GM06990 (cell line): ENCODE measurements around the gene SPIN1.

Experiments
- DNase-seq: peaks from one replicate; pipeline ENCODE4 v3.0.0-alpha.2; 2011; ENCODE audit not compliant: insufficient read length; ENCODE audit errors: extremely low read depth
- H3K27me3 ChIP-seq: replicated peaks from 2 replicates; pipeline ENCODE4 v1.6.0; 2011; ENCODE audit warnings: low read length; ENCODE audit not compliant: control insufficient read depth, insufficient read depth
- H3K36me3 ChIP-seq: 2 replicates; pipeline ENCODE4 v1.5.1; 2011; ENCODE audit warnings: low read length; ENCODE audit not compliant: control insufficient read depth, insufficient read depth
- H3K4me3 ChIP-seq: replicated peaks from 2 replicates; pipeline ENCODE4 v1.5.1; 2011; ENCODE audit warnings: low read depth, mild to moderate bottlenecking, control low read depth, low read length
- CTCF ChIP-seq: IDR thresholded peaks from 2 replicates; pipeline ENCODE4 v1.5.1; 2011; ENCODE audit warnings: low read length, control low read depth, mild to moderate bottlenecking, inconsistent platforms; ENCODE audit not compliant: insufficient read depth, poor library complexity, severe bottlenecking

Gene SPIN1

GRCh38 chr9:88503081-88503844, 115.0 kb downstream of the SPIN1 start:
- no peak for TF ChIP-seq CTCF
- Histone ChIP-seq H3K27me3 (no peaks in the 10 kb centered on the region), H3K4me3 (no peak overlapping the region), H3K36me3 (no peaks in the 10 kb centered on the region)
- DNase-seq: no peak

- Histone ChIP-seq H3K4me3 (no peak overlapping the region), H3K27me3 (no peaks in the 10 kb centered on the region), H3K36me3 (no peaks in the 10 kb centered on the region)
- TF ChIP-seq CTCF: no peak
- DNase-seq: no peak
Observed at GRCh38 chr9:88503845-88504764, 115.9 kb downstream of the SPIN1 start.

GRCh38 chr9:88508326-88508725, 120.1 kb downstream of the SPIN1 start:
- Histone ChIP-seq H3K36me3 (no peaks in the 10 kb centered on the region), H3K4me3 (no peak overlapping the region), H3K27me3 (no peaks in the 10 kb centered on the region)
- TF ChIP-seq CTCF: no peak
- no peak for DNase-seq

GRCh38 chr9:88511906-88512305, 123.7 kb downstream of the SPIN1 start:
- Histone ChIP-seq H3K36me3 (no peaks in the 10 kb centered on the region), H3K4me3 (no peak overlapping the region), H3K27me3 (no peaks in the 10 kb centered on the region)
- DNase-seq: no peak
- TF ChIP-seq CTCF: no peak

- DNase-seq: no peak
- TF ChIP-seq CTCF: no peak
- Histone ChIP-seq H3K4me3 (no peak overlapping the region), H3K36me3 (no peaks in the 10 kb centered on the region), H3K27me3 (no peaks in the 10 kb centered on the region)
Observed at GRCh38 chr9:88514247-88514646, 126.0 kb downstream of the SPIN1 start.
